Astrocyte (in vitro differentiated cells and primary cell): Measurements from ENCODE around the gene ABCC12. TPM values are rescaled to one million over a fixed set of nuclear protein-coding genes. Genes with fewer than 3 reads are reported as not detected.

Experiments used
- DNase-seq: peaks from one replicate; pipeline ENCODE4 v3.0.0-alpha.2; 2010; ENCODE audit warnings: low read depth
- FAIRE-seq: peaks from 2 replicates; lab custom pipeline; 2011; peaks lifted over from hg19 to GRCh38; lab: Jason Lieb, UNC
- H2AFZ ChIP-seq: 2 replicates; pipeline ENCODE4 v1.6.0; 2012; ENCODE audit warnings: low read depth, low read length, inconsistent platforms
- H3K27ac ChIP-seq: 2 replicates; pipeline ENCODE4 v1.5.1; 2011; ENCODE audit warnings: low read depth, low read length, inconsistent platforms
- H3K27me3 ChIP-seq: 2 replicates; pipeline ENCODE4 v1.6.0; 2011; ENCODE audit warnings: low read length, inconsistent platforms; ENCODE audit not compliant: insufficient read depth
- H3K36me3 ChIP-seq: 2 replicates; pipeline ENCODE4 v1.5.1; 2011; ENCODE audit warnings: low read length, inconsistent platforms; ENCODE audit not compliant: insufficient read depth
- H3K4me1 ChIP-seq: 2 replicates; pipeline ENCODE4 v1.5.1; 2011; ENCODE audit warnings: low read length, inconsistent platforms; ENCODE audit not compliant: insufficient read depth
- H3K4me2 ChIP-seq: 2 replicates; pipeline ENCODE4 v1.6.0; 2012; ENCODE audit warnings: low read length, inconsistent platforms
- H3K4me3 ChIP-seq: 2 replicates; pipeline ENCODE4 v1.5.1; 2011; ENCODE audit warnings: low read depth, mild to moderate bottlenecking, low read length, inconsistent platforms; ENCODE audit not compliant: insufficient read depth
- H3K79me2 ChIP-seq: 2 replicates; pipeline ENCODE4 v1.6.0; 2012; ENCODE audit warnings: mild to moderate bottlenecking, low read length, inconsistent platforms; ENCODE audit not compliant: insufficient read depth
- H3K9ac ChIP-seq: 2 replicates; pipeline ENCODE4 v1.6.0; 2012; ENCODE audit warnings: mild to moderate bottlenecking, low read length, inconsistent platforms
- H3K9me3 ChIP-seq: 2 replicates; pipeline ENCODE4 v1.5.1; 2012; ENCODE audit warnings: low read depth, mild to moderate bottlenecking, low read length, inconsistent platforms; ENCODE audit not compliant: insufficient read depth
- H4K20me1 ChIP-seq: 2 replicates; pipeline ENCODE4 v1.6.0; 2012; ENCODE audit warnings: low read length, inconsistent platforms; ENCODE audit not compliant: insufficient read depth
- H3K27ac Mint-ChIP-seq: one replicate; pipeline ENCODE4 v1.8.0; 2021; ENCODE audit warnings: mild to moderate bottlenecking, mixed read lengths; ENCODE audit not compliant: unreplicated experiment
- H3K27me3 Mint-ChIP-seq: one replicate; pipeline ENCODE4 v1.8.0; 2021; ENCODE audit warnings: low read depth, mixed read lengths; ENCODE audit not compliant: unreplicated experiment
- H3K36me3 Mint-ChIP-seq: one replicate; pipeline ENCODE4 v1.8.0; 2021; ENCODE audit warnings: low read depth, mixed read lengths; ENCODE audit not compliant: unreplicated experiment
- H3K4me1 Mint-ChIP-seq: one replicate; pipeline ENCODE4 v1.8.0; 2021; ENCODE audit warnings: low read depth, mixed read lengths; ENCODE audit not compliant: unreplicated experiment
- H3K4me3 Mint-ChIP-seq: one replicate; pipeline ENCODE4 v1.8.0; 2021; ENCODE audit warnings: mild to moderate bottlenecking, moderate library complexity, mixed read lengths; ENCODE audit not compliant: unreplicated experiment
- H3K9me3 Mint-ChIP-seq: one replicate; pipeline ENCODE4 v1.8.0; 2021; ENCODE audit warnings: mild to moderate bottlenecking, mixed read lengths; ENCODE audit not compliant: unreplicated experiment
- CTCF ChIP-seq: IDR thresholded peaks from 2 replicates; pipeline ENCODE4 v1.5.1; 2011; ENCODE audit warnings: low read depth, mild to moderate bottlenecking, inconsistent platforms, low read length, moderate library complexity; ENCODE audit not compliant: insufficient read depth
- EZH2 ChIP-seq: IDR thresholded peaks from 2 replicates; pipeline ENCODE4 v1.6.1; 2012; ENCODE audit warnings: mild to moderate bottlenecking, low read length, inconsistent platforms; ENCODE audit not compliant: insufficient read depth
- total RNA-seq: library from RNA; stranded (reverse); gene quantifications from 2 replicates; pipeline ENCODE4 v1.2.1, GENCODE V29; 2021

The ABCC12 gene
- total RNA-seq, 1 donor from 2014 or later: not detected

- Mint-ChIP-seq H3K4me3 (no peak overlapping the region), H3K9me3 (no peaks in the 10 kb centered on the region), H3K36me3 (peaks cover 1% of the 10 kb centered on the region), H3K27ac (no peak overlapping the region), H3K27me3 (peaks cover 31% of the 10 kb centered on the region), H3K4me1 (no peaks in the 10 kb centered on the region)
- no peaks in the 10 kb centered on the region for H4K20me1 ChIP-seq
- TF ChIP-seq CTCF: no peak
- TF ChIP-seq EZH2: no peak
- no peaks in the 10 kb centered on the region for H3K36me3 ChIP-seq
- FAIRE-seq (no peak), DNase-seq (no peak)
- H2AFZ ChIP-seq: no peak overlapping the region
- no peak overlapping the region for H3K9ac ChIP-seq
- H3K4me3 ChIP-seq: no peak overlapping the region
- no peaks in the 10 kb centered on the region for H3K79me2 ChIP-seq
- no peak overlapping the region for H3K4me2 ChIP-seq
- H3K4me1 ChIP-seq: no peaks in the 10 kb centered on the region
- no peaks in the 10 kb centered on the region for H3K9me3 ChIP-seq
- H3K27me3 ChIP-seq: no peaks in the 10 kb centered on the region
- H3K27ac ChIP-seq: no peak overlapping the region
These were observed 40.5 kb downstream of the ABCC12 start for GRCh38 chr16:48115299-48115698.

- H3K27me3 Mint-ChIP-seq: peaks cover 39% of the 10 kb centered on the region
These were observed 41.4 kb downstream of the ABCC12 start for GRCh38 chr16:48114410-48114809.

More at GRCh38 chr16:48114410-48114809, 41.4 kb downstream of the ABCC12 start:
- no peak overlapping the region for H3K4me2 ChIP-seq
- no peaks in the 10 kb centered on the region for H3K79me2 ChIP-seq
- no peak overlapping the region for H3K27ac ChIP-seq
- no peak for TF ChIP-seq CTCF
- TF ChIP-seq EZH2: no peak
- no peaks in the 10 kb centered on the region for H3K9me3 Mint-ChIP-seq
- no peaks in the 10 kb centered on the region for H3K4me1 Mint-ChIP-seq
- no peak overlapping the region for H3K4me3 ChIP-seq
- no peak overlapping the region for H2AFZ ChIP-seq
- H3K27ac Mint-ChIP-seq: no peak overlapping the region
- H3K27me3 ChIP-seq: peaks cover 5% of the 10 kb centered on the region
- DNase-seq (no peak), FAIRE-seq (no peak)
- no peaks in the 10 kb centered on the region for H4K20me1 ChIP-seq
- H3K4me1 ChIP-seq: no peaks in the 10 kb centered on the region
- H3K9me3 ChIP-seq: no peaks in the 10 kb centered on the region
- H3K9ac ChIP-seq: no peak overlapping the region
- peaks cover 1% of the 10 kb centered on the region for H3K36me3 Mint-ChIP-seq
- no peak overlapping the region for H3K4me3 Mint-ChIP-seq
- no peaks in the 10 kb centered on the region for H3K36me3 ChIP-seq
